ENCODE measurements around the gene SNRNP35. TPM values are rescaled to one million over a fixed set of nuclear protein-coding genes. Genes with fewer than 3 reads are reported as not detected.
"Not testable (repeated sequence)": the region's sequence is repeated elsewhere in the genome, so short reads cannot be mapped to it uniquely, and the experiment has no call there.

The SNRNP35 gene
- total RNA-seq, 1 experiment from 2014 or later, result 8.2 TPM

GRCh38 chr12:123506843-123507236, 48.9 kb downstream of the SNRNP35 start:
- no peak for DNase-seq (ENCODE audit: low read depth)

GRCh38 chr12:123512838-123513665, 55.1 kb downstream of the SNRNP35 start:
- no peak for DNase-seq (ENCODE audit: low read depth)
- in situ Hi-C loops (cut with HindIII; ENCODE audit: low pct_unique_long_range_greater_than_20kb, low sequenced_read_pairs), result no loop called here

More at GRCh38 chr12:123506843-123507236, 48.9 kb downstream of the SNRNP35 start:
- in situ Hi-C loops (cut with HindIII; ENCODE audit: low pct_unique_long_range_greater_than_20kb, low sequenced_read_pairs), result no loop called here

GRCh38 chr12:123513805-123514204, 55.9 kb downstream of the SNRNP35 start:
- in situ Hi-C loops (cut with HindIII; ENCODE audit: low pct_unique_long_range_greater_than_20kb, low sequenced_read_pairs), result no loop called here
- no peak for DNase-seq (ENCODE audit: low read depth)

GRCh38 chr12:123514582-123515221, 56.8 kb downstream of the SNRNP35 start:
- in situ Hi-C loops (cut with HindIII; ENCODE audit: low pct_unique_long_range_greater_than_20kb, low sequenced_read_pairs); DNase-seq (ENCODE audit: low read depth): not testable (repeated sequence)

GRCh38 chr12:123516216-123516780, 58.4 kb downstream of the SNRNP35 start:
- no peak for DNase-seq (ENCODE audit: low read depth)
- in situ Hi-C loops (cut with HindIII; ENCODE audit: low pct_unique_long_range_greater_than_20kb, low sequenced_read_pairs), result no loop called here

Other genes with a start within 250 kb of the SNRNP35 start
- gene MPHOSPH9, start 225.0 kb upstream of the SNRNP35 start, total RNA-seq (2014; rRNA removed; shearing (Covaris generic); ENCODE audit: low replicate concordance), result 31.5 and 34.0 TPM in 2 replicates
- 11.6 and 27.7 TPM in 2 replicates for gene MTRFR, start 224.7 kb upstream of the SNRNP35 start, total RNA-seq (2014; rRNA removed; shearing (Covaris generic); ENCODE audit: low replicate concordance)
- 99.1 and 194 TPM in 2 replicates for gene CDK2AP1, start 186.3 kb upstream of the SNRNP35 start, total RNA-seq (2014; rRNA removed; shearing (Covaris generic); ENCODE audit: low replicate concordance)
- 7.6 and 9.4 TPM in 2 replicates for gene SBNO1, start 93.3 kb upstream of the SNRNP35 start, total RNA-seq (2014; rRNA removed; shearing (Covaris generic); ENCODE audit: low replicate concordance)
- gene KMT5A, start 74.0 kb upstream of the SNRNP35 start, total RNA-seq (2014; rRNA removed; shearing (Covaris generic); ENCODE audit: low replicate concordance), result 39.7 and 49.1 TPM in 2 replicates
- 3.7 and 5.6 TPM in 2 replicates for gene RILPL2, start 21.5 kb upstream of the SNRNP35 start, total RNA-seq (2014; rRNA removed; shearing (Covaris generic); ENCODE audit: low replicate concordance)
- 7.8 and 13.9 TPM in 2 replicates for gene RILPL1, start 75.6 kb downstream of the SNRNP35 start, total RNA-seq (2014; rRNA removed; shearing (Covaris generic); ENCODE audit: low replicate concordance)
- 397 and 405 TPM in 2 replicates for gene TMED2, start 126.4 kb downstream of the SNRNP35 start, total RNA-seq (2014; rRNA removed; shearing (Covaris generic); ENCODE audit: low replicate concordance)
- 19.2 and 25.0 TPM in 2 replicates for gene DDX55, start 144.0 kb downstream of the SNRNP35 start, total RNA-seq (2014; rRNA removed; shearing (Covaris generic); ENCODE audit: low replicate concordance)
- gene EIF2B1, start 175.5 kb downstream of the SNRNP35 start, total RNA-seq (2014; rRNA removed; shearing (Covaris generic); ENCODE audit: low replicate concordance), result 52.2 and 58.7 TPM in 2 replicates
- gene GTF2H3, start 175.7 kb downstream of the SNRNP35 start, total RNA-seq (2014; rRNA removed; shearing (Covaris generic); ENCODE audit: low replicate concordance), result 26.8 and 50.9 TPM in 2 replicates
- 24.8 and 25.7 TPM in 2 replicates for gene TCTN2, start 213.0 kb downstream of the SNRNP35 start, total RNA-seq (2014; rRNA removed; shearing (Covaris generic); ENCODE audit: low replicate concordance)

Measured in Caki2 (cell line).